ENCODE results near the gene KLK8. TPM values are rescaled to one million over a fixed set of nuclear protein-coding genes. Genes with fewer than 3 reads are reported as not detected.

KLK8 gene
- total and polyA plus RNA-seq, 4 donors = not detected

DNA sequence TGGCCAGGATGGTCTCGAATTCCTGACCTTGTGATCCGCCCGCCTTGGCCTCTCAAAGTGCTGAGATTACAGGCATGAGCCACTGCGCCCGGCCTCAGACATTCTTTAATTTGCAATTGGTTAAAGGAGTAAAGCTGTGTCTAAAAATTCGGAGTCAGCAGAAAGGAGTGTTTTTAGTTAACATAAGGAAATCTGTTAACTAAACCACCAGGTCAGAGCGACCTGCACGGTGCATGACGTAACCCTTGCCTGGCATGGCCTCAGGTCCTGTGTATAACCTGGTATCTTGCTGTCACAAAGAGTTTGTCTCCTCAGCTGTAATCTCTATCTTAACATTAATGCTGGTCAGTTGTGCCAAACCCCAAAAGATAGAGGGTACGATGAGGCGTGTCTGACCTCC, 42.9 kb upstream of the KLK8 start:
- Histone ChIP-seq H3K36me3 (ENCODE audit: control insufficient read depth in 4 of 4, insufficient read depth in 3 of 4, low read depth in 1 of 4, low read length in 3 of 4) (no peaks in the 10 kb centered on the region), H3K4me1 (ENCODE audit: control insufficient read depth in 4 of 4, insufficient read depth in 4 of 4, low read length in 3 of 4) (no peaks in the 10 kb centered on the region), H3K9me3 (ENCODE audit: control insufficient read depth in 4 of 4, low read length in 3 of 4) (peaks cover 0 to 4% (median 0%) of the 10 kb centered on the region in 4 donors), H3K27me3 (ENCODE audit: control insufficient read depth in 4 of 4, insufficient read depth in 4 of 4, low read length in 3 of 4) (no peaks in the 10 kb centered on the region), H3K4me3 (ENCODE audit: low read depth in 1 of 3, low read length in 3 of 3) (no peak overlapping the region), H3K27ac (ENCODE audit: low read depth in 1 of 2, low read length in 2 of 2) (no peak overlapping the region), H3K9ac (ENCODE audit: low read depth in 1 of 2, low read length in 2 of 2) (no peak overlapping the region)
- WGBS = 78% methylated on average over 11 of the region's 11 CpGs
- no peak for TF ChIP-seq YY1 (IDR thresholded peaks at IDR 0.05)
- no peak for TF ChIP-seq RAD21 (IDR thresholded peaks at IDR 0.05)
- TF ChIP-seq RXRA (IDR thresholded peaks at IDR 0.05) = no peak
- no peak for TF ChIP-seq SP1 (IDR thresholded peaks at IDR 0.05)
- TF ChIP-seq GABPA (IDR thresholded peaks at IDR 0.05 in 1 of 2, conservative IDR thresholded peaks at IDR 0.05 in 1 of 2) = no peak
- TF ChIP-seq HNF4A (conservative IDR thresholded peaks at IDR 0.05) = no peak
- no peak for TF ChIP-seq TAF1 (conservative IDR thresholded peaks at IDR 0.05)
- no peak for DNase-seq (ENCODE audit: low spot score)

DNA sequence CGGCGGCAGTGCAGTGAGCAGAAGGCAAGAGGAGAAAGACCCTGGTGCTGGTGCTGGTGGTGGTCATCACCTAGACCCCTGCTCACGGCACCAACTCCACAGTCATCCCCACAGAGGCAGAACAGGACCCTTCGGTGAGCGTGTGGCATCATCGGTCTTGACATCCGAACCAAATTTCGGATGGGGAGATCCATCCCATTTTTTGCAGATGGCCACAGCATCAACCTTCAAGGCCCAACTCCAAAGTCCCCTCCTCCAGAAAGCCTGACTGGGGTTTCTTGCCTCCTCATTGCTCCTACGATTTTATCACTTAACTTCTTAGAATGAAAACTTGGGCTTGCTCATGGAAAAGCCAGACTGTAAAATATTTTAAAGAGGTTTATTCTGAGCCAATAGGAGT, 42.1 kb upstream of the KLK8 start:
- TF ChIP-seq NR2F2 (IDR thresholded peaks at IDR 0.05) (no peak), YY1 (IDR thresholded peaks at IDR 0.05) (no peak), HNF4A (conservative IDR thresholded peaks at IDR 0.05) (no peak), JUND (IDR thresholded peaks at IDR 0.05) (no peak), GABPA (IDR thresholded peaks at IDR 0.05 in 1 of 2, conservative IDR thresholded peaks at IDR 0.05 in 1 of 2) (no peak), TAF1 (conservative IDR thresholded peaks at IDR 0.05) (no peak), FOXA1 (IDR thresholded peaks at IDR 0.05) (no peak), HNF4G (IDR thresholded peaks at IDR 0.05) (no peak), RAD21 (IDR thresholded peaks at IDR 0.05) (no peak), SP1 (IDR thresholded peaks at IDR 0.05) (no peak), RXRA (IDR thresholded peaks at IDR 0.05) (no peak), FOXA2 (IDR thresholded peaks at IDR 0.05) (no peak), EGR1 (IDR thresholded peaks at IDR 0.05; ENCODE audit: low read depth in 2 of 2) (no peak)
- TF ChIP-seq, protein P1, sequence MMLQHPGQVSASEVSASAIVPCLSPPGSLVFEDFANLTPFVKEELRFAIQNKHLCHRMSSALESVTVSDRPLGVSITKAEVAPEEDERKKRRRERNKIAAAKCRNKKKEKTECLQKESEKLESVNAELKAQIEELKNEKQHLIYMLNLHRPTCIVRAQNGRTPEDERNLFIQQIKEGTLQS (IDR thresholded peaks at IDR 0.05) = no peak
- TF ChIP-seq, protein P2, sequence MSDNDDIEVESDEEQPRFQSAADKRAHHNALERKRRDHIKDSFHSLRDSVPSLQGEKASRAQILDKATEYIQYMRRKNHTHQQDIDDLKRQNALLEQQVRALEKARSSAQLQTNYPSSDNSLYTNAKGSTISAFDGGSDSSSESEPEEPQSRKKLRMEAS (IDR thresholded peaks at IDR 0.05) = no peak
- TF ChIP-seq, protein P3, sequence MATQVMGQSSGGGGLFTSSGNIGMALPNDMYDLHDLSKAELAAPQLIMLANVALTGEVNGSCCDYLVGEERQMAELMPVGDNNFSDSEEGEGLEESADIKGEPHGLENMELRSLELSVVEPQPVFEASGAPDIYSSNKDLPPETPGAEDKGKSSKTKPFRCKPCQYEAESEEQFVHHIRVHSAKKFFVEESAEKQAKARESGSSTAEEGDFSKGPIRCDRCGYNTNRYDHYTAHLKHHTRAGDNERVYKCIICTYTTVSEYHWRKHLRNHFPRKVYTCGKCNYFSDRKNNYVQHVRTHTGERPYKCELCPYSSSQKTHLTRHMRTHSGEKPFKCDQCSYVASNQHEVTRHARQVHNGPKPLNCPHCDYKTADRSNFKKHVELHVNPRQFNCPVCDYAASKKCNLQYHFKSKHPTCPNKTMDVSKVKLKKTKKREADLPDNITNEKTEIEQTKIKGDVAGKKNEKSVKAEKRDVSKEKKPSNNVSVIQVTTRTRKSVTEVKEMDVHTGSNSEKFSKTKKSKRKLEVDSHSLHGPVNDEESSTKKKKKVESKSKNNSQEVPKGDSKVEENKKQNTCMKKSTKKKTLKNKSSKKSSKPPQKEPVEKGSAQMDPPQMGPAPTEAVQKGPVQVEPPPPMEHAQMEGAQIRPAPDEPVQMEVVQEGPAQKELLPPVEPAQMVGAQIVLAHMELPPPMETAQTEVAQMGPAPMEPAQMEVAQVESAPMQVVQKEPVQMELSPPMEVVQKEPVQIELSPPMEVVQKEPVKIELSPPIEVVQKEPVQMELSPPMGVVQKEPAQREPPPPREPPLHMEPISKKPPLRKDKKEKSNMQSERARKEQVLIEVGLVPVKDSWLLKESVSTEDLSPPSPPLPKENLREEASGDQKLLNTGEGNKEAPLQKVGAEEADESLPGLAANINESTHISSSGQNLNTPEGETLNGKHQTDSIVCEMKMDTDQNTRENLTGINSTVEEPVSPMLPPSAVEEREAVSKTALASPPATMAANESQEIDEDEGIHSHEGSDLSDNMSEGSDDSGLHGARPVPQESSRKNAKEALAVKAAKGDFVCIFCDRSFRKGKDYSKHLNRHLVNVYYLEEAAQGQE (IDR thresholded peaks at IDR 0.05) = no peak
- TF ChIP-seq, protein P4, sequence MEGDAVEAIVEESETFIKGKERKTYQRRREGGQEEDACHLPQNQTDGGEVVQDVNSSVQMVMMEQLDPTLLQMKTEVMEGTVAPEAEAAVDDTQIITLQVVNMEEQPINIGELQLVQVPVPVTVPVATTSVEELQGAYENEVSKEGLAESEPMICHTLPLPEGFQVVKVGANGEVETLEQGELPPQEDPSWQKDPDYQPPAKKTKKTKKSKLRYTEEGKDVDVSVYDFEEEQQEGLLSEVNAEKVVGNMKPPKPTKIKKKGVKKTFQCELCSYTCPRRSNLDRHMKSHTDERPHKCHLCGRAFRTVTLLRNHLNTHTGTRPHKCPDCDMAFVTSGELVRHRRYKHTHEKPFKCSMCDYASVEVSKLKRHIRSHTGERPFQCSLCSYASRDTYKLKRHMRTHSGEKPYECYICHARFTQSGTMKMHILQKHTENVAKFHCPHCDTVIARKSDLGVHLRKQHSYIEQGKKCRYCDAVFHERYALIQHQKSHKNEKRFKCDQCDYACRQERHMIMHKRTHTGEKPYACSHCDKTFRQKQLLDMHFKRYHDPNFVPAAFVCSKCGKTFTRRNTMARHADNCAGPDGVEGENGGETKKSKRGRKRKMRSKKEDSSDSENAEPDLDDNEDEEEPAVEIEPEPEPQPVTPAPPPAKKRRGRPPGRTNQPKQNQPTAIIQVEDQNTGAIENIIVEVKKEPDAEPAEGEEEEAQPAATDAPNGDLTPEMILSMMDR (IDR thresholded peaks at IDR 0.05; ENCODE audit: low read depth, low read length, missing input control) = no peak
- TF ChIP-seq, protein P5, sequence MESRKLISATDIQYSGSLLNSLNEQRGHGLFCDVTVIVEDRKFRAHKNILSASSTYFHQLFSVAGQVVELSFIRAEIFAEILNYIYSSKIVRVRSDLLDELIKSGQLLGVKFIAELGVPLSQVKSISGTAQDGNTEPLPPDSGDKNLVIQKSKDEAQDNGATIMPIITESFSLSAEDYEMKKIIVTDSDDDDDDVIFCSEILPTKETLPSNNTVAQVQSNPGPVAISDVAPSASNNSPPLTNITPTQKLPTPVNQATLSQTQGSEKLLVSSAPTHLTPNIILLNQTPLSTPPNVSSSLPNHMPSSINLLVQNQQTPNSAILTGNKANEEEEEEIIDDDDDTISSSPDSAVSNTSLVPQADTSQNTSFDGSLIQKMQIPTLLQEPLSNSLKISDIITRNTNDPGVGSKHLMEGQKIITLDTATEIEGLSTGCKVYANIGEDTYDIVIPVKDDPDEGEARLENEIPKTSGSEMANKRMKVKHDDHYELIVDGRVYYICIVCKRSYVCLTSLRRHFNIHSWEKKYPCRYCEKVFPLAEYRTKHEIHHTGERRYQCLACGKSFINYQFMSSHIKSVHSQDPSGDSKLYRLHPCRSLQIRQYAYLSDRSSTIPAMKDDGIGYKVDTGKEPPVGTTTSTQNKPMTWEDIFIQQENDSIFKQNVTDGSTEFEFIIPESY (IDR thresholded peaks at IDR 0.05) = no peak
- no peak for DNase-seq (ENCODE audit: low spot score)
- Histone ChIP-seq H3K9me3 (ENCODE audit: control insufficient read depth in 4 of 4, low read length in 3 of 4) (peaks cover 0 to 1% (median 0%) of the 10 kb centered on the region in 4 donors), H3K36me3 (ENCODE audit: control insufficient read depth in 4 of 4, insufficient read depth in 3 of 4, low read depth in 1 of 4, low read length in 3 of 4) (no peaks in the 10 kb centered on the region), H3K4me1 (ENCODE audit: control insufficient read depth in 4 of 4, insufficient read depth in 4 of 4, low read length in 3 of 4) (no peaks in the 10 kb centered on the region), H3K27ac (ENCODE audit: low read depth in 1 of 2, low read length in 2 of 2) (no peak overlapping the region), H3K9ac (ENCODE audit: low read depth in 1 of 2, low read length in 2 of 2) (no peak overlapping the region), H3K4me3 (ENCODE audit: low read depth in 1 of 3, low read length in 3 of 3) (no peak overlapping the region), H3K27me3 (ENCODE audit: control insufficient read depth in 4 of 4, insufficient read depth in 4 of 4, low read length in 3 of 4) (no peaks in the 10 kb centered on the region)
- WGBS = 77% methylated on average over 9 of the region's 9 CpGs

All from liver (tissue), 9 donors.